NB4 (cell line): ENCODE measurements around the gene EIF2AK2.

ENCODE experiments used
- MAX ChIP-seq: IDR thresholded peaks from 2 replicates; pipeline ENCODE4 v1.6.1; 2011; ENCODE audit warnings: low read depth, low read length
- POLR2A ChIP-seq: IDR thresholded peaks from 2 replicates; pipeline ENCODE4 v1.6.1; 2011; ENCODE audit warnings: mild to moderate bottlenecking; ENCODE audit not compliant: insufficient read length; ENCODE audit errors: extremely low read depth
- TF ChIP-seq, protein P1 (sequence below): IDR thresholded peaks from one replicate; pipeline ENCODE4 v1.5.1; 2012; ENCODE audit warnings: low read depth, low read length

DNA sequence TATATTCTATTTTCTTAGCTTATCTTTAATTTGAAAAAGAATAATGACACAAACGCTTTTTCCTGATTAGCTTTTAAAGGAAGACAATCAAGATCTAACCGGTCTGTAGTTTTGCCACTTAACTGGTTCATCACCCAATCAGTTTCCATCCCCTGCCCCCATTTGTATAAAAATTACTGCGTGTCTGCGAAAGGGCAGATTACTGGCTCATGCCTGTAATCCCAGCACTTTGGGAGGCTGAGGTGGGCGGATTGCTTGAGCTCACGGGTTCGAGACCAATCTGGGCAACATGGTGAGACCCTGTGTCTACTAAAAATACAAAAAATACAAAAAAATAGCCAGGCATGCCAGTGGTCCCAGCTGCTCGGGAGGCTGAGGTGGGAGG lies 41.9 kb upstream of the EIF2AK2 start:
- TF ChIP-seq, protein P1, sequence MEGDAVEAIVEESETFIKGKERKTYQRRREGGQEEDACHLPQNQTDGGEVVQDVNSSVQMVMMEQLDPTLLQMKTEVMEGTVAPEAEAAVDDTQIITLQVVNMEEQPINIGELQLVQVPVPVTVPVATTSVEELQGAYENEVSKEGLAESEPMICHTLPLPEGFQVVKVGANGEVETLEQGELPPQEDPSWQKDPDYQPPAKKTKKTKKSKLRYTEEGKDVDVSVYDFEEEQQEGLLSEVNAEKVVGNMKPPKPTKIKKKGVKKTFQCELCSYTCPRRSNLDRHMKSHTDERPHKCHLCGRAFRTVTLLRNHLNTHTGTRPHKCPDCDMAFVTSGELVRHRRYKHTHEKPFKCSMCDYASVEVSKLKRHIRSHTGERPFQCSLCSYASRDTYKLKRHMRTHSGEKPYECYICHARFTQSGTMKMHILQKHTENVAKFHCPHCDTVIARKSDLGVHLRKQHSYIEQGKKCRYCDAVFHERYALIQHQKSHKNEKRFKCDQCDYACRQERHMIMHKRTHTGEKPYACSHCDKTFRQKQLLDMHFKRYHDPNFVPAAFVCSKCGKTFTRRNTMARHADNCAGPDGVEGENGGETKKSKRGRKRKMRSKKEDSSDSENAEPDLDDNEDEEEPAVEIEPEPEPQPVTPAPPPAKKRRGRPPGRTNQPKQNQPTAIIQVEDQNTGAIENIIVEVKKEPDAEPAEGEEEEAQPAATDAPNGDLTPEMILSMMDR: no peak
- TF ChIP-seq MAX: no peak
- TF ChIP-seq POLR2A: no peak
